IMR-90 (cell line): ENCODE results near the gene GALNT7. TPM values are rescaled to one million over a fixed set of nuclear protein-coding genes. Genes with fewer than 3 reads are reported as not detected.

Source experiments
- ATAC-seq: fragments of 200-7000 bp; cut with Tn5 transposase; 2 replicates; pipeline ENCODE4 v1.9.1; 2020; ENCODE audit warnings: low read depth, mild to moderate bottlenecking, moderate library complexity
- BruUV-seq: library from RNA; stranded (reverse); fragments of 400-500 nt; replicated peaks from 2 replicates; lab custom pipeline; 2021; lab: Mats Ljungman, UMichigan
- CTCF ChIA-PET: fragments of 300-600 bp; formaldehyde crosslinking; extraction: SDS; loops from one replicate; lab custom pipeline; 2021; ENCODE audit warnings: antibody characterized with exemption; lab: Yijun Ruan, JAX
- POLR2A ChIA-PET: fragments of 300-600 bp; sonication (Branson Sonifier 250); formaldehyde crosslinking; loops from one replicate; lab custom pipeline; 2022; ENCODE audit warnings: antibody characterized with exemption; ENCODE audit not compliant: unreplicated experiment; lab: Charles Lee
- DNase-seq: peaks from one replicate; pipeline ENCODE4 v3.0.0; 2013
- H2AFZ ChIP-seq: replicated peaks from 2 replicates; pipeline ENCODE3; 2013; ENCODE audit warnings: low read length, mild to moderate bottlenecking; ENCODE audit not compliant: poor library complexity
- H2AK5ac ChIP-seq: 2 replicates; pipeline ENCODE4 v1.6.1; 2013; ENCODE audit warnings: low read depth, low read length, inconsistent platforms
- H2AK9ac ChIP-seq: replicated peaks from 2 replicates; pipeline ENCODE3; 2013; ENCODE audit warnings: mild to moderate bottlenecking, low read depth, low read length, moderate library complexity; ENCODE audit not compliant: poor library complexity
- H2BK120ac ChIP-seq: 2 replicates; pipeline ENCODE4 v1.6.1; 2013; ENCODE audit warnings: low read depth, low read length, inconsistent platforms
- H2BK15ac ChIP-seq: 3 replicates; pipeline ENCODE4 v1.6.1; 2013; ENCODE audit warnings: low read depth, low read length, inconsistent platforms
- H2BK20ac ChIP-seq: 2 replicates; pipeline ENCODE4 v1.6.1; 2013; ENCODE audit warnings: low read depth, mild to moderate bottlenecking, inconsistent platforms, low read length, moderate library complexity
- H2BK5ac ChIP-seq: 2 replicates; pipeline ENCODE4 v1.6.1; 2013; ENCODE audit warnings: mild to moderate bottlenecking, low read depth, low read length, inconsistent platforms; ENCODE audit not compliant: poor library complexity, severe bottlenecking
- H3K14ac ChIP-seq: replicated peaks from 2 replicates; pipeline ENCODE4 v1.6.1; 2013; ENCODE audit warnings: low read depth, low read length, inconsistent platforms
- H3K18ac ChIP-seq: 2 replicates; pipeline ENCODE4 v1.6.1; 2013; ENCODE audit warnings: low read depth, low read length, control low read depth
- H3K23ac ChIP-seq: 2 replicates; pipeline ENCODE4 v1.6.1; 2013; ENCODE audit warnings: low read depth, low read length, inconsistent platforms
- H3K27ac ChIP-seq: 2 replicates; pipeline ENCODE4 v1.5.1; 2013; ENCODE audit warnings: mild to moderate bottlenecking, control low read depth, low read length; ENCODE audit not compliant: insufficient read depth
- H3K27me3 ChIP-seq: 2 replicates; pipeline ENCODE4 v1.6.1; 2013; ENCODE audit warnings: low read length; ENCODE audit not compliant: control insufficient read depth, insufficient read depth
- H3K36me3 ChIP-seq: 2 replicates; pipeline ENCODE4 v1.6.1; 2013; ENCODE audit warnings: low read length, mixed read lengths; ENCODE audit not compliant: control insufficient read depth, insufficient read depth
- H3K4ac ChIP-seq: 2 replicates; pipeline ENCODE4 v1.6.1; 2013; ENCODE audit warnings: low read depth, low read length, inconsistent platforms
- H3K4me1 ChIP-seq: 2 replicates; pipeline ENCODE4 v1.6.1; 2013; ENCODE audit warnings: low read length, mixed read lengths; ENCODE audit not compliant: control insufficient read depth, insufficient read depth
- H3K4me2 ChIP-seq: 2 replicates; pipeline ENCODE4 v1.6.1; 2013; ENCODE audit warnings: low read depth, mild to moderate bottlenecking, control low read depth, low read length, moderate library complexity
- H3K4me3 ChIP-seq: 2 replicates; pipeline ENCODE4 v1.5.1; 2013; ENCODE audit warnings: low read depth, mild to moderate bottlenecking, control low read depth, low read length, moderate library complexity; ENCODE audit not compliant: insufficient read depth
- H3K56ac ChIP-seq: 2 replicates; pipeline ENCODE4 v1.6.1; 2013; ENCODE audit warnings: low read length, inconsistent platforms; ENCODE audit not compliant: insufficient read depth; ENCODE audit errors: extremely low read depth
- H3K79me1 ChIP-seq, 2 experiments: 2 replicates each; pipeline ENCODE4 v1.6.1; 2013; ENCODE audit warnings: low read length in 2 of 2, inconsistent platforms in 1 of 2, low read depth in 1 of 2
- H3K9ac ChIP-seq: 2 replicates; pipeline ENCODE4 v1.6.1; 2013; ENCODE audit warnings: low read depth, low read length, control low read depth
- H3K9me1 ChIP-seq: 2 replicates; pipeline ENCODE4 v1.6.1; 2013; ENCODE audit warnings: low read length, inconsistent platforms; ENCODE audit not compliant: insufficient read depth
- H3K9me3 ChIP-seq: 2 replicates; pipeline ENCODE4 v1.6.1; 2013; ENCODE audit warnings: low read length; ENCODE audit not compliant: control insufficient read depth, insufficient read depth
- H4K20me1 ChIP-seq: 2 replicates; pipeline ENCODE4 v1.6.1; 2013; ENCODE audit warnings: low read length, inconsistent platforms; ENCODE audit not compliant: insufficient read depth
- H4K5ac ChIP-seq: 2 replicates; pipeline ENCODE4 v1.6.1; 2013; ENCODE audit warnings: mild to moderate bottlenecking, low read depth, low read length, control low read depth
- H4K8ac ChIP-seq, 2 experiments: 2 replicates each; pipeline ENCODE4 v1.6.1; 2013; ENCODE audit warnings: low read depth in 2 of 2, low read length in 2 of 2, control low read depth in 1 of 2, inconsistent platforms in 1 of 2
- H4K91ac ChIP-seq: 2 replicates; pipeline ENCODE4 v1.6.1; 2013; ENCODE audit warnings: low read depth, low read length, inconsistent platforms; ENCODE audit not compliant: insufficient read depth
- BHLHE40 ChIP-seq: fragments of 150-350 bp; IDR thresholded peaks from 2 replicates; pipeline ENCODE4 v1.6.1; 2016; ENCODE audit warnings: mild to moderate bottlenecking, low read depth, low read length
- CEBPB ChIP-seq: IDR thresholded peaks from 2 replicates; pipeline ENCODE4 v1.6.1; 2012; ENCODE audit warnings: low read depth, low read length, improper control_type of control experiment
- CHD1 ChIP-seq: IDR thresholded peaks from 2 replicates; pipeline ENCODE4 v1.6.1; 2012; ENCODE audit warnings: low read depth, low read length, improper control_type of control experiment
- MAFK ChIP-seq: IDR thresholded peaks from 2 replicates; pipeline ENCODE4 v1.6.1; 2012; ENCODE audit warnings: low read depth, low read length, improper control_type of control experiment
- MXI1 ChIP-seq: IDR thresholded peaks from 2 replicates; pipeline ENCODE4 v1.6.1; 2012; ENCODE audit warnings: low read depth, mild to moderate bottlenecking, low read length, moderate library complexity, borderline replicate concordance
- NFE2L2 ChIP-seq: fragments of 150-350 bp; IDR thresholded peaks from 2 replicates; pipeline ENCODE4 v1.6.1; 2016; ENCODE audit warnings: low read depth, mild to moderate bottlenecking, low read length
- POLR2A ChIP-seq: IDR thresholded peaks from 2 replicates; pipeline ENCODE4 v1.6.1; 2012; ENCODE audit warnings: mild to moderate bottlenecking, low read depth, low read length
- RAD21 ChIP-seq: IDR thresholded peaks from 2 replicates; pipeline ENCODE4 v1.6.1; 2012; ENCODE audit warnings: low read length, improper control_type of control experiment
- RCOR1 ChIP-seq: IDR thresholded peaks from 2 replicates; pipeline ENCODE4 v1.6.1; 2012; ENCODE audit warnings: mild to moderate bottlenecking, low read length, improper control_type of control experiment; ENCODE audit not compliant: insufficient replicate concordance
- RFX5 ChIP-seq: IDR thresholded peaks from 2 replicates; pipeline ENCODE4 v1.8.0; 2012; ENCODE audit warnings: low read depth, mild to moderate bottlenecking, low read length, moderate library complexity
- WGBS, 2 experiments: methylation state at CpG; one replicate each; pipeline versions ENCODE4 v1.1.5 to v1.1.7; 2013; ENCODE audit warnings: missing lambda C conversion rate in 2 of 2; ENCODE audit not compliant: insufficient read length in 1 of 2; ENCODE audit errors: extremely low coverage in 2 of 2; 5-methylcytosine and 5-hydroxymethylcytosine counted together
- dilution Hi-C: fragments of 300-500 bp; cut with HindIII; formaldehyde crosslinking; loops from one replicate; pipeline ENCODE4 v1.14.3; 2018; ENCODE audit warnings: low sequenced_read_pairs; ENCODE audit not compliant: unreplicated experiment
- in situ Hi-C: fragments of 300-500 bp; cut with MboI; formaldehyde crosslinking; loops from 3 replicates; pipeline ENCODE4 v1.14.3; 2019; ENCODE audit warnings: low sequenced_read_pairs, inconsistent platforms, mixed read lengths
- intact Hi-C: fragments of 100-400 bp; cut with micrococcal nuclease; formaldehyde crosslinking; loops from 2 replicates; pipeline ENCODE4 v1.10.0; 2022
- polyA plus RNA-seq, 3 experiments: library from polyadenylated mRNA; depleted of rRNA; stranded (reverse); fragments of >200 nt; gene quantifications; 2 replicates each; pipeline ENCODE4 v1.2.3, GENCODE V29; 2012; ENCODE audit warnings: low replicate concordance in 1 of 3
- total RNA-seq: library from RNA; depleted of rRNA; stranded (reverse); fragments of >200 nt; gene quantifications from 2 replicates; pipeline ENCODE4 v1.2.3, GENCODE V29; 2012
- TF ChIP-seq, protein P1 (sequence below): fragments of 150-350 bp; IDR thresholded peaks from 2 replicates; pipeline ENCODE4 v1.6.1; 2017; ENCODE audit warnings: mild to moderate bottlenecking, antibody characterized with exemption, low read length, low read depth
- TF ChIP-seq, protein P2 (sequence below): conservative IDR thresholded peaks from 2 replicates; pipeline ENCODE4 v1.5.1; 2012; ENCODE audit warnings: mild to moderate bottlenecking, low read depth, low read length, improper control_type of control experiment
- TF ChIP-seq, protein P3 (sequence below): fragments of 150-350 bp; IDR thresholded peaks from 2 replicates; pipeline ENCODE4 v1.6.1; 2016; ENCODE audit warnings: low read depth, mild to moderate bottlenecking, low read length, moderate library complexity, borderline replicate concordance

The GALNT7 gene
- total and polyA plus RNA-seq, 2 of the 4 experiments (the other 2 are of a cell fraction), result 19.1 to 31.2 TPM

DNA sequence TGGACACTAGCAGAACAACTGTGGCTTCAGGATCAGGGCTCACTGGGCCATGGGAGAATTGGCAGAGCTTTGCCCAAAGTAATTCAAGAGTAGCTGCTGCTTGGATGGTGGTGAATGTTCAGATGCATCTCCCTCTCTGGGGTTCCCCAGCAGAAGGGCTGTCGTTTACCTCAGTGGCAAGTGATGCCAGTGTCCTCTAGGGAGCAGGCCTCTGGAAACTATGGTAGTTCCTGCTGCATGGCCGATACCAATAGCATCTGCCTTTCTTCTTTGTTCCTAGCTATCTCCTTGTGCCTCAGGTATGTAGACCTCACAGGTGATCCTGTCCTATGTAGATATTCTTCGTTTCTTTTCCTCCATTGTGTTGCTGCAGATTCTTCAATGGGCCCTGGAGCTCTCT, 139.2 kb downstream of the GALNT7 start:
- TF ChIP-seq MXI1 (no peak), RCOR1 (no peak), POLR2A (no peak), NFE2L2 (no peak), CEBPB (no peak), CHD1 (no peak), BHLHE40 (no peak), RFX5 (no peak), MAFK (no peak), RAD21 (no peak)
- TF ChIP-seq, protein P1, sequence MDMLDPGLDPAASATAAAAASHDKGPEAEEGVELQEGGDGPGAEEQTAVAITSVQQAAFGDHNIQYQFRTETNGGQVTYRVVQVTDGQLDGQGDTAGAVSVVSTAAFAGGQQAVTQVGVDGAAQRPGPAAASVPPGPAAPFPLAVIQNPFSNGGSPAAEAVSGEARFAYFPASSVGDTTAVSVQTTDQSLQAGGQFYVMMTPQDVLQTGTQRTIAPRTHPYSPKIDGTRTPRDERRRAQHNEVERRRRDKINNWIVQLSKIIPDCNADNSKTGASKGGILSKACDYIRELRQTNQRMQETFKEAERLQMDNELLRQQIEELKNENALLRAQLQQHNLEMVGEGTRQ, result no peak
- TF ChIP-seq, protein P2, sequence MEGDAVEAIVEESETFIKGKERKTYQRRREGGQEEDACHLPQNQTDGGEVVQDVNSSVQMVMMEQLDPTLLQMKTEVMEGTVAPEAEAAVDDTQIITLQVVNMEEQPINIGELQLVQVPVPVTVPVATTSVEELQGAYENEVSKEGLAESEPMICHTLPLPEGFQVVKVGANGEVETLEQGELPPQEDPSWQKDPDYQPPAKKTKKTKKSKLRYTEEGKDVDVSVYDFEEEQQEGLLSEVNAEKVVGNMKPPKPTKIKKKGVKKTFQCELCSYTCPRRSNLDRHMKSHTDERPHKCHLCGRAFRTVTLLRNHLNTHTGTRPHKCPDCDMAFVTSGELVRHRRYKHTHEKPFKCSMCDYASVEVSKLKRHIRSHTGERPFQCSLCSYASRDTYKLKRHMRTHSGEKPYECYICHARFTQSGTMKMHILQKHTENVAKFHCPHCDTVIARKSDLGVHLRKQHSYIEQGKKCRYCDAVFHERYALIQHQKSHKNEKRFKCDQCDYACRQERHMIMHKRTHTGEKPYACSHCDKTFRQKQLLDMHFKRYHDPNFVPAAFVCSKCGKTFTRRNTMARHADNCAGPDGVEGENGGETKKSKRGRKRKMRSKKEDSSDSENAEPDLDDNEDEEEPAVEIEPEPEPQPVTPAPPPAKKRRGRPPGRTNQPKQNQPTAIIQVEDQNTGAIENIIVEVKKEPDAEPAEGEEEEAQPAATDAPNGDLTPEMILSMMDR, result no peak
- TF ChIP-seq, protein P3, sequence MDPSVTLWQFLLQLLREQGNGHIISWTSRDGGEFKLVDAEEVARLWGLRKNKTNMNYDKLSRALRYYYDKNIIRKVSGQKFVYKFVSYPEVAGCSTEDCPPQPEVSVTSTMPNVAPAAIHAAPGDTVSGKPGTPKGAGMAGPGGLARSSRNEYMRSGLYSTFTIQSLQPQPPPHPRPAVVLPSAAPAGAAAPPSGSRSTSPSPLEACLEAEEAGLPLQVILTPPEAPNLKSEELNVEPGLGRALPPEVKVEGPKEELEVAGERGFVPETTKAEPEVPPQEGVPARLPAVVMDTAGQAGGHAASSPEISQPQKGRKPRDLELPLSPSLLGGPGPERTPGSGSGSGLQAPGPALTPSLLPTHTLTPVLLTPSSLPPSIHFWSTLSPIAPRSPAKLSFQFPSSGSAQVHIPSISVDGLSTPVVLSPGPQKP, result no peak
- no peaks in the 10 kb centered on the region; a peak in 2 of 4 replicates for H3K79me1 ChIP-seq
- no peaks in the 10 kb centered on the region; the same call in 1 of the 2 replicates for H3K36me3 ChIP-seq
- no peak overlapping the region for H3K23ac ChIP-seq
- no peak overlapping the region for H2AK5ac ChIP-seq
- H3K27me3 ChIP-seq, result no peaks in the 10 kb centered on the region
- in situ Hi-C loops (no loop called here), dilution Hi-C loops (no loop called here), intact Hi-C loops (no loop called here)
- no peak overlapping the region for H3K56ac ChIP-seq
- no peaks in the 10 kb centered on the region for H4K20me1 ChIP-seq
- no peak overlapping the region for H3K4me3 ChIP-seq
- no peak overlapping the region for H3K27ac ChIP-seq
- H4K91ac ChIP-seq, result no peak overlapping the region
- POLR2A ChIA-PET, result no interaction called here
- no peaks in the 10 kb centered on the region for H3K9me3 ChIP-seq
- H2BK15ac ChIP-seq, result no peak overlapping the region
- no peak overlapping the region for H2BK120ac ChIP-seq
- no TSS peak for BruUV-seq
- DNase-seq (no peak), ATAC-seq (no peak)
- H3K18ac ChIP-seq, result no peak overlapping the region
- H3K4me1 ChIP-seq, result no peaks in the 10 kb centered on the region
- CTCF ChIA-PET, result interaction anchor here (1.5 kb wide), 1 partner anchor 11 kb away, joined by 10 read pairs; no protein-coding TSS in a partner anchor
- no peak overlapping the region for H3K4ac ChIP-seq
- no peak overlapping the region for H3K4me2 ChIP-seq
- no peak overlapping the region for H3K9ac ChIP-seq
- no peak overlapping the region for H4K8ac ChIP-seq
- 100% methylated on average over 1 of the region's 3 CpGs; no CpG with 5 or more reads in 1 of the 2 experiments for WGBS, 2 experiments
- no peak overlapping the region for H2BK20ac ChIP-seq
- H4K5ac ChIP-seq, result no peak overlapping the region
- no peak overlapping the region for H2AFZ ChIP-seq
- no peak overlapping the region for H2AK9ac ChIP-seq
- H2BK5ac ChIP-seq, result no peak overlapping the region
- H3K9me1 ChIP-seq, result peaks cover 7% of the 10 kb centered on the region
- H3K14ac ChIP-seq, result no peak overlapping the region
